Stomach (tissue), 9 donors: ENCODE measurements around the gene RAPGEFL1. TPM values are rescaled to one million over a fixed set of nuclear protein-coding genes. Genes with fewer than 3 reads are reported as not detected.

Experiments used
- DNase-seq, 2 donors: peaks; one replicate each; pipeline versions ENCODE4 v3.0.0 to v3.0.0-alpha.2; 2013 to 2019
- H3K27ac ChIP-seq, 5 donors: fragments of 200-600 bp in 4 of 5; sonication (generic) in 4 of 5; one replicate each; pipeline ENCODE4 v1.5.1; 2013 to 2019; ENCODE audit warnings: mild to moderate bottlenecking in 1 of 5, moderate library complexity in 1 of 5
- H3K27me3 ChIP-seq, 3 donors: fragments of 200-600 bp; sonication (generic); one replicate each; pipeline ENCODE4 v1.5.1; 2017 to 2019; ENCODE audit warnings: mixed run types in 1 of 3
- H3K36me3 ChIP-seq, 4 donors: fragments of 200-600 bp; sonication (generic); 1 replicate in 3 of 4; 2 replicates in 1 of 4; pipeline ENCODE4 v1.5.1; 2016 to 2019
- H3K4me1 ChIP-seq, 4 donors: fragments of 200-600 bp; sonication (generic); one replicate each; pipeline ENCODE4 v1.5.1; 2016 to 2019
- H3K4me3 ChIP-seq, 4 donors: fragments of 200-600 bp; sonication (generic) in 3 of 4; one replicate each; pipeline ENCODE4 v1.5.1; 2016 to 2019; ENCODE audit warnings: mild to moderate bottlenecking in 1 of 4
- H3K9me3 ChIP-seq, 4 donors: fragments of 200-600 bp; sonication (generic); one replicate each; pipeline ENCODE4 v1.5.1; 2016 to 2019
- EP300 ChIP-seq: sonication (generic); formaldehyde crosslinking; IDR thresholded peaks from one replicate; pipeline ENCODE4 v1.6.1; 2017; ENCODE audit warnings: antibody characterized with exemption
- POLR2A ChIP-seq, 4 donors: fragments of 450-650 bp; IDR thresholded peaks; one replicate each; pipeline ENCODE4 v1.6.1; 2016; ENCODE audit warnings: antibody characterized with exemption in 4 of 4, control low read depth in 2 of 4, mild to moderate bottlenecking in 1 of 4, moderate library complexity in 1 of 4
- POLR2AphosphoS5 ChIP-seq, 3 donors: sonication (generic); formaldehyde crosslinking; IDR thresholded peaks; one replicate each; pipeline ENCODE4 v1.6.1; 2016; ENCODE audit warnings: antibody characterized with exemption in 3 of 3
- WGBS, 5 donors: extraction: QIAGEN DNeasy Blood & Tissue Kit in 3 of 5; methylation state at CpG; one replicate each; pipeline versions ENCODE4 v1.1.5 to v1.1.7; 2013 to 2018; 5-methylcytosine and 5-hydroxymethylcytosine counted together
- intact Hi-C: fragments of 100-400 bp; cut with DNase I; formaldehyde crosslinking; loops from one replicate; pipeline ENCODE4 v1.15.1; 2023; ENCODE audit warnings: low total_unique reads
- polyA plus RNA-seq, 3 donors: library from polyadenylated mRNA; stranded (reverse); fragments of 200-250 nt; gene quantifications; one replicate each; pipeline ENCODE4 v1.2.3, GENCODE V29; 2013
- total RNA-seq, 5 donors: library from RNA; depleted of rRNA; stranded (reverse); fragments of >200 nt; gene quantifications; one replicate each; pipeline versions ENCODE4 v1.1.0 to v1.2.3, GENCODE V29; 2014 to 2016
- TF ChIP-seq, protein P1 (sequence below), 7 experiments: fragments of 450-650 bp in 4 of 7; fragments of 200-600 bp in 3 of 7; sonication (generic) in 3 of 7; IDR thresholded peaks; one replicate each; pipeline ENCODE4 v1.5.1; 2016 to 2019; ENCODE audit warnings: antibody characterized with exemption in 7 of 7, control low read depth in 2 of 7, mild to moderate bottlenecking in 1 of 7
- donor health status: healthy with polysubstance abuse.
- donor health status: Bipolar disorder and iron deficiency.
- donor health status: healthy.

RAPGEFL1 gene
- total and polyA plus RNA-seq, 8 donors, result 5.2 to 294 (median 24.6) TPM

GRCh38 chr17:40168262-40168832 lies 8.9 kb upstream of the RAPGEFL1 start:
- DNase-seq, result peak; percentile 49 to 85
- no peaks in the 10 kb centered on the region for H3K27me3 ChIP-seq
- 33 to 39% (median 35%) methylated on average over 11 of the region's 11 CpGs for WGBS, 5 donors
- H3K4me3 ChIP-seq, result no peak overlapping the region
- peaks cover 0 to 20% (median 6%) of the 10 kb centered on the region in 4 donors for H3K4me1 ChIP-seq
- TF ChIP-seq EP300 (no peak), POLR2AphosphoS5 (IDR thresholded peaks at IDR 0.05) (peak in 2 of 3 donors; percentile 29 to 70), POLR2A (IDR thresholded peaks at IDR 0.05) (no peak)
- TF ChIP-seq, protein P1, sequence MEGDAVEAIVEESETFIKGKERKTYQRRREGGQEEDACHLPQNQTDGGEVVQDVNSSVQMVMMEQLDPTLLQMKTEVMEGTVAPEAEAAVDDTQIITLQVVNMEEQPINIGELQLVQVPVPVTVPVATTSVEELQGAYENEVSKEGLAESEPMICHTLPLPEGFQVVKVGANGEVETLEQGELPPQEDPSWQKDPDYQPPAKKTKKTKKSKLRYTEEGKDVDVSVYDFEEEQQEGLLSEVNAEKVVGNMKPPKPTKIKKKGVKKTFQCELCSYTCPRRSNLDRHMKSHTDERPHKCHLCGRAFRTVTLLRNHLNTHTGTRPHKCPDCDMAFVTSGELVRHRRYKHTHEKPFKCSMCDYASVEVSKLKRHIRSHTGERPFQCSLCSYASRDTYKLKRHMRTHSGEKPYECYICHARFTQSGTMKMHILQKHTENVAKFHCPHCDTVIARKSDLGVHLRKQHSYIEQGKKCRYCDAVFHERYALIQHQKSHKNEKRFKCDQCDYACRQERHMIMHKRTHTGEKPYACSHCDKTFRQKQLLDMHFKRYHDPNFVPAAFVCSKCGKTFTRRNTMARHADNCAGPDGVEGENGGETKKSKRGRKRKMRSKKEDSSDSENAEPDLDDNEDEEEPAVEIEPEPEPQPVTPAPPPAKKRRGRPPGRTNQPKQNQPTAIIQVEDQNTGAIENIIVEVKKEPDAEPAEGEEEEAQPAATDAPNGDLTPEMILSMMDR (IDR thresholded peaks at IDR 0.05), result peak in 5 of 7 experiments; percentile 70 to 94 (median 76)
- H3K27ac ChIP-seq, result peak overlapping the region in 4 of 5 donors; percentile 32 to 56 (median 46)
- peaks cover 56 to 100% (median 99%) of the 10 kb centered on the region in 4 donors for H3K36me3 ChIP-seq
- no peaks in the 10 kb centered on the region for H3K9me3 ChIP-seq
- intact Hi-C loops, result loop anchor here (5.0 to 10.0 kb wide), 2 partner anchors 36 to 154 kb away; partner anchors contain the start of gene CSF3

- no peak overlapping the region for H3K4me3 ChIP-seq
- peaks cover 0 to 16% (median 6%) of the 10 kb centered on the region in 4 donors for H3K4me1 ChIP-seq
- no peaks in the 10 kb centered on the region for H3K27me3 ChIP-seq
- TF ChIP-seq EP300, result no peak
- TF ChIP-seq, protein P1 (IDR thresholded peaks at IDR 0.05), result no peak
- TF ChIP-seq POLR2A (IDR thresholded peaks at IDR 0.05), result no peak
- TF ChIP-seq POLR2AphosphoS5 (IDR thresholded peaks at IDR 0.05), result no peak
- H3K36me3 ChIP-seq, result peaks cover 50 to 98% (median 96%) of the 10 kb centered on the region in 4 donors
- no peak for DNase-seq
- no peaks in the 10 kb centered on the region for H3K9me3 ChIP-seq
- 79 to 97% (median 95%) methylated on average over 2 of the region's 2 CpGs for WGBS, 5 donors
- no peak overlapping the region for H3K27ac ChIP-seq
- intact Hi-C loops, result no loop called here
Measured at GRCh38 chr17:40170325-40170724, 6.9 kb upstream of the RAPGEFL1 start.

GRCh38 chr17:40171750-40172149 lies 5.5 kb upstream of the RAPGEFL1 start:
- no peak overlapping the region for H3K27ac ChIP-seq
- intact Hi-C loops, result no loop called here
- 69 to 86% (median 80%) methylated on average over 1 of the region's 1 CpG for WGBS, 5 donors

DNA sequence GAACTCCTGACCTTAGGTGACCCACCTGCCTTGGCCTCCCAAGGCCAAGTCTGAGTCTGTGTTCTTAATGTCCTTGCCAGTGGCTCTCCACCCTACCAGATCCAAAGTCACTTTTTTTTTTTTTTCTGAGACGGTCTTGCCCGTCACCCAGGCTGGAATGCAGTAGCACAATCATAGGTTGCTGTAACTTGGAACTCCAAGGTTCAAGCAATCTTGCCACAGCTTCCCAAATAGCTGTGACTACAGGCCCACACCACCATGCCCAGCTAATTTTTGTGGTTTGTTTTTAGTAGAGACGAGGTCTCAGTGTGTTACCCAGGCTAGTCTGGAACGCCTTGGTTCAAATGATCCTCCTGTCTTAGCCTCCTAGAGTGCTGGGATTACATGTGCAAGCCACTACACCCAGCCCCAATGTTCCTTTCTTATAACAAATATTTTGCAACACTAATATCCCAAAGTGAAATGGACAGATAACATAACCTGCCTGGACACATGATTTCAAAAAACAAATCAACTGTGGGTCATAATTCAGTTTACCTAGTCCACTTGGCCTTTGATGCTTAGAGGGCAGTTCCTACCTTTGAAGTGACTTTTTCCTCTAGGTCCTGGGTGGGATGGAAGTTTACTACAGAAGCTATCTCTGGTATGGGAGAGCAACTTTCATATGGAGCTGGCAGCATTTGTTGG lies 4.0 kb upstream of the RAPGEFL1 start:
- Histone ChIP-seq H3K4me1 (peaks cover 22 to 30% (median 26%) of the 10 kb centered on the region in 4 donors), H3K27ac (no peak overlapping the region), H3K9me3 (no peaks in the 10 kb centered on the region), H3K4me3 (no peak overlapping the region), H3K36me3 (peaks cover 40 to 80% (median 73%) of the 10 kb centered on the region in 4 donors), H3K27me3 (peaks cover 0 to 5% (median 0%) of the 10 kb centered on the region in 3 donors)
- TF ChIP-seq EP300 (no peak), POLR2AphosphoS5 (IDR thresholded peaks at IDR 0.05) (no peak), POLR2A (IDR thresholded peaks at IDR 0.05) (no peak)
- TF ChIP-seq, protein P1 (IDR thresholded peaks at IDR 0.05), result no peak
- intact Hi-C loops, result no loop called here
- DNase-seq, result no peak
- whole genome bisulfite sequencing, 5 donors, result 75 to 91% (median 84%) methylated on average over 4 of the region's 4 CpGs

More at GRCh38 chr17:40171750-40172149, 5.5 kb upstream of the RAPGEFL1 start:
- peaks cover 8 to 21% (median 13%) of the 10 kb centered on the region in 4 donors for H3K4me1 ChIP-seq
- no peaks in the 10 kb centered on the region for H3K27me3 ChIP-seq
- H3K36me3 ChIP-seq, result peaks cover 50 to 95% (median 88%) of the 10 kb centered on the region in 4 donors
- DNase-seq, result no peak
- H3K4me3 ChIP-seq, result no peak overlapping the region
- no peaks in the 10 kb centered on the region for H3K9me3 ChIP-seq
- TF ChIP-seq POLR2AphosphoS5 (IDR thresholded peaks at IDR 0.05) (no peak), EP300 (no peak), POLR2A (IDR thresholded peaks at IDR 0.05) (no peak)
- TF ChIP-seq, protein P1 (IDR thresholded peaks at IDR 0.05), result no peak
